Nephron progenitor cell (in vitro differentiated cells): ENCODE results near the gene EMX1.

Experiments
- DNase-seq: peaks from one replicate; pipeline ENCODE4 v3.0.0; 2021
- H3K27ac Mint-ChIP-seq: 2 replicates; pipeline ENCODE4 v1.8.0; 2021; ENCODE audit warnings: mild to moderate bottlenecking, moderate library complexity, mixed read lengths
- H3K27me3 Mint-ChIP-seq: 2 replicates; pipeline ENCODE4 v1.8.0; 2021; ENCODE audit warnings: mild to moderate bottlenecking, low read depth, mixed read lengths; ENCODE audit not compliant: poor library complexity
- H3K36me3 Mint-ChIP-seq: 2 replicates; pipeline ENCODE4 v1.8.0; 2021; ENCODE audit warnings: low read depth, mixed read lengths
- H3K4me1 Mint-ChIP-seq: 2 replicates; pipeline ENCODE4 v1.8.0; 2021; ENCODE audit warnings: mixed read lengths
- H3K4me3 Mint-ChIP-seq: 2 replicates; pipeline ENCODE4 v1.8.0; 2021; ENCODE audit warnings: mild to moderate bottlenecking, moderate library complexity, mixed read lengths
- H3K9me3 Mint-ChIP-seq: 2 replicates; pipeline ENCODE4 v1.8.0; 2021; ENCODE audit warnings: mild to moderate bottlenecking, moderate library complexity, mixed read lengths
- CTCF ChIP-seq: fragments of 200-600 bp; sonication (generic); IDR thresholded peaks from 2 replicates; pipeline ENCODE4 v1.5.0; 2021; ENCODE audit warnings: antibody characterized with exemption

Gene EMX1

DNA sequence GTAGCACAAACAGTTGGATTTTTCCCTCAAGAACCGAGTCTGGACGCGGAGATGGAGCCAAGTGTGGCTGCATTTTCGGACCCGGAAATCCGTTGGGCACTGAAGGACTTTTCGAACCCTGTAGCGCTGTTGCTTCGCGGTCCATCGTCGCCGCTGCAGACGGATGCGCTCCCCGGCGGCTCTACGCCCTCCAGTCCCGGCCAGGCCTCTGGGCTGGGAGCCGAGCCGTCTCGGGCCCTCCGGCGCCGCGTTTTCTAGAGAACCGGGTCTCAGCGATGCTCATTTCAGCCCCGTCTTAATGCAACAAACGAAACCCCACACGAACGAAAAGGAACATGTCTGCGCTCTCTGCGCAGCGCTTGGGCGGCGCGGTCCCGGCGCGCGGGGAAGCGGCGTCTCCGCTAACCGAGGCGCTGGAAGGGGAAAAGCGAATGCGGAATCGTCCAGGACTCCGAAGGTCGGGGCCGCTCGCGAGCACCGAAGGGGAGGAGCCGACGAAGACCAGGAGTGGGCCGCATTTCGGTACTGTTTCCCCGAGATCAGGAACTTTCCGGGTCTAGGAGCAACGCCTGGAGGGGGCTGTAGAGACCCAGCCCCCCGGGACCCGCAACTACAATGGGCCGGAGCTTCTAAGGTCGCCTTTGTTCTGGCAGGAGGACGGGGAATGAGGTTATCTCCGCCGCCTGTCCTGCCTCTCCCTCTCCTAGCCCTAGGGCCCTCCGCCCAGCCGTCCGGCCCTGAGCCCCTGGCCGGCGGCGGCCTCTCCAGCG, 3.2 kb downstream of the EMX1 start:
- Mint-ChIP-seq H3K4me1 (peaks cover 17% of the 10 kb centered on the region), H3K9me3 (peaks cover 8% of the 10 kb centered on the region), H3K4me3 (peak overlapping the region; percentile 62), H3K27me3 (peaks cover 18% of the 10 kb centered on the region), H3K36me3 (no peaks in the 10 kb centered on the region), H3K27ac (no peak overlapping the region)
- TF ChIP-seq CTCF = no peak
- DNase-seq = peak; percentile 50

DNA sequence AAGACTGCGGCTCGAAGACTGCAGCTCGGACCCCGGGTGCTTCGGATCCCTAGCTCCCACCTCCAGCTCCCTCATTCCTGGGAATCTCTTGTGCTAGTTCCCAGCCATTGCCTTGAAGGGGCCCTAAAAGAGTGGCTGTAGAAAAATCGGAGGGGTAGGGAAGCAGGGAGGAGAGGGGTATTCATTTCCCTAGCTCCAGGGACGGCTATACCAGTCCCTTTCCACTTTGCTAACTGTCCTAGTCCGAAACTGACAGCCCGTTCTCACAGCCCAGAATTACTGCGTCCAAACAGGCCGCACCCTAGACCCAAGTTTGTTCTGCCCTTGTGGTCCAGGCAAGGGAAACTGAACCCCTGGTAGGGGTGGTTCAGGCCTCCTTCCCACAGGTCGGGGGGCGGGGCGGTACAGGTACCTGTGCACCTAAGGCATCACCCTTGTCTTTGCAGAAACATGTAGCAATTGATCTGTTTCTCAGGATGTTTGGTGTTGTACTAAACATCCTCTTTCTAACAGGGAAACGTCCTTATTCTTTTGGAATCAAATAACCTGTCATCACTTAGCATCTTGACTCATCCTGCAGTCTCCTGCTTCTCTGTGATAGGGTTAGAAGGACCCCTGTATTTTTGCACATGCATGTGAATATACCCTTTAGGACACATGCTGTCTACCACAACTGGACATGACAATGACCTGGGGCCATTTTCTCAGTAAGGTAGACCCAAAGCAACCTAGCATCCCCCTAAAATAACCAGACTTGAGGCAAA, 4.0 kb downstream of the EMX1 start:
- DNase-seq = no peak
- TF ChIP-seq CTCF = no peak
- Mint-ChIP-seq H3K9me3 (peaks cover 8% of the 10 kb centered on the region), H3K4me3 (no peak overlapping the region), H3K4me1 (peaks cover 17% of the 10 kb centered on the region), H3K27ac (no peak overlapping the region), H3K36me3 (no peaks in the 10 kb centered on the region), H3K27me3 (peaks cover 10% of the 10 kb centered on the region)

- no peaks in the 10 kb centered on the region for H3K36me3 Mint-ChIP-seq
- H3K4me3 Mint-ChIP-seq = no peak overlapping the region
- H3K27ac Mint-ChIP-seq = no peak overlapping the region
- H3K27me3 Mint-ChIP-seq = peaks cover 4% of the 10 kb centered on the region
- TF ChIP-seq CTCF = no peak
- no peak for DNase-seq
- H3K4me1 Mint-ChIP-seq = peaks cover 15% of the 10 kb centered on the region
- H3K9me3 Mint-ChIP-seq = peaks cover 8% of the 10 kb centered on the region
Observed at GRCh38 chr2:72921853-72922252, 4.5 kb downstream of the EMX1 start.

DNA sequence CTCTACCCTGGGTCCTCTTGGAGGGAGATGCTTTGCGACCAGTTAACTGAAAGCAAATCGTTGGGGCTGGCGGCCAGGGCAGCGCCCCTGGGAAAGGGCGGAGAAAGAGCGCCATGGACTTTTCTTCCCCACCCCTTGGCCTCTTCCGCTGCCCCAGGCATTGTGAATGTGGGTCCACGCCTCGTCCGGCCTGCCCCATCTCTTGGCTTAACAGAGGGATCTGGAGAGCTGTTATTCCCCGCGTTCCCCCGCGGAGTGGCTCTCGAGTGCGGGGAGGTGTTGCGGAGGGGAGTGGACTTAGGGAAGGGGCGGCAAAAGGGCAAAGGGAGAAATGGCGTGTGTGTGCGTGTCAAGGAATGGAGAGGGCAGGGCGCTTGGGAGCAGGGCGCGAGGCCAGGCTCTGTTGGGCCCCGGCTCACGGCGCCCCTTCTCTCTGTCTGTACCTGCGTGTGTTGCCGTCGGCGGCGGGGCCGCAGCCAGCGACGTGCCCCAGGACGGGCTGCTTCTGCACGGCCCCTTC, 6.6 kb downstream of the EMX1 start:
- H3K27me3 Mint-ChIP-seq = no peaks in the 10 kb centered on the region
- no peaks in the 10 kb centered on the region for H3K36me3 Mint-ChIP-seq
- H3K27ac Mint-ChIP-seq = no peak overlapping the region
- no peak for DNase-seq
- no peak for TF ChIP-seq CTCF
- H3K4me3 Mint-ChIP-seq = peak overlapping the region; percentile 42
- peaks cover 8% of the 10 kb centered on the region for H3K9me3 Mint-ChIP-seq
- peaks cover 8% of the 10 kb centered on the region for H3K4me1 Mint-ChIP-seq

- Mint-ChIP-seq H3K36me3 (no peaks in the 10 kb centered on the region), H3K9me3 (peaks cover 5% of the 10 kb centered on the region), H3K27ac (no peak overlapping the region), H3K27me3 (no peaks in the 10 kb centered on the region), H3K4me1 (peaks cover 4% of the 10 kb centered on the region), H3K4me3 (no peak overlapping the region)
- DNase-seq = peak; percentile 51
- no peak for TF ChIP-seq CTCF
Observed at GRCh38 chr2:72924353-72925240, 7.3 kb downstream of the EMX1 start.
